ENCODE measurements around the gene POU6F2. TPM values are rescaled to one million over a fixed set of nuclear protein-coding genes. Genes with fewer than 3 reads are reported as not detected.

POU6F2 gene
- total RNA-seq, 1 experiment from 2014 or later, result not detected

DNA sequence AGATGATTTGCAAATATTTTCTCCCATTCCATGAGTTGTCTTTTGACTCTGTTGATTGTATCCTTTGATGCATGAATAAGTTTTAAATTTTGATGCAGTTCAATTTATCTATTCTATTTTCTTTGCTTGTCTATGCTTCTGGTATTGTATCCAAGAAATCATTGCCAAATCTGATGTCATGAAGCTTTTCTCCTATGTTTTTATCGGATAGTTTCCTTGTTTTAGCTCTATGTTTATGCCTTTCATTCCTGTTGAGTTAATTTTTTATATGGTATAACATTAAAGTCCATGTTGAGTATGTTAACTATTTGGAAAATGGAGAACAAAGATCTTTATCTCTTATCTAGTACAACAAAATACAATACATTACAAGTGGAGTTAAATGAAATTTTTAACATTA, 41.1 kb upstream of the POU6F2 start:
- BruUV-seq (replicated peaks), result no TSS peak
- CTCF ChIA-PET, result no interaction called here
- TF ChIP-seq, protein P1, sequence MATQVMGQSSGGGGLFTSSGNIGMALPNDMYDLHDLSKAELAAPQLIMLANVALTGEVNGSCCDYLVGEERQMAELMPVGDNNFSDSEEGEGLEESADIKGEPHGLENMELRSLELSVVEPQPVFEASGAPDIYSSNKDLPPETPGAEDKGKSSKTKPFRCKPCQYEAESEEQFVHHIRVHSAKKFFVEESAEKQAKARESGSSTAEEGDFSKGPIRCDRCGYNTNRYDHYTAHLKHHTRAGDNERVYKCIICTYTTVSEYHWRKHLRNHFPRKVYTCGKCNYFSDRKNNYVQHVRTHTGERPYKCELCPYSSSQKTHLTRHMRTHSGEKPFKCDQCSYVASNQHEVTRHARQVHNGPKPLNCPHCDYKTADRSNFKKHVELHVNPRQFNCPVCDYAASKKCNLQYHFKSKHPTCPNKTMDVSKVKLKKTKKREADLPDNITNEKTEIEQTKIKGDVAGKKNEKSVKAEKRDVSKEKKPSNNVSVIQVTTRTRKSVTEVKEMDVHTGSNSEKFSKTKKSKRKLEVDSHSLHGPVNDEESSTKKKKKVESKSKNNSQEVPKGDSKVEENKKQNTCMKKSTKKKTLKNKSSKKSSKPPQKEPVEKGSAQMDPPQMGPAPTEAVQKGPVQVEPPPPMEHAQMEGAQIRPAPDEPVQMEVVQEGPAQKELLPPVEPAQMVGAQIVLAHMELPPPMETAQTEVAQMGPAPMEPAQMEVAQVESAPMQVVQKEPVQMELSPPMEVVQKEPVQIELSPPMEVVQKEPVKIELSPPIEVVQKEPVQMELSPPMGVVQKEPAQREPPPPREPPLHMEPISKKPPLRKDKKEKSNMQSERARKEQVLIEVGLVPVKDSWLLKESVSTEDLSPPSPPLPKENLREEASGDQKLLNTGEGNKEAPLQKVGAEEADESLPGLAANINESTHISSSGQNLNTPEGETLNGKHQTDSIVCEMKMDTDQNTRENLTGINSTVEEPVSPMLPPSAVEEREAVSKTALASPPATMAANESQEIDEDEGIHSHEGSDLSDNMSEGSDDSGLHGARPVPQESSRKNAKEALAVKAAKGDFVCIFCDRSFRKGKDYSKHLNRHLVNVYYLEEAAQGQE (IDR thresholded peaks at IDR 0.05; ENCODE audit: insufficient read depth in 1 of 2, low read depth in 2 of 2, low read length in 1 of 2), result no peak
- ATAC-seq (no peak), DNase-seq (ENCODE audit: low read depth, low spot score) (no peak)
- H3K27ac ChIP-seq (ENCODE audit: low read length), result no peak overlapping the region
- intact Hi-C loops (cut with micrococcal nuclease; ENCODE audit: unreplicated experiment), result no loop called here
- in situ Hi-C loops (cut with HindIII; ENCODE audit: low pct_unique_long_range_greater_than_20kb, low sequenced_read_pairs), result no loop called here
- no peaks in the 10 kb centered on the region for H3K36me3 ChIP-seq (ENCODE audit: control insufficient read depth, insufficient read depth, low read length)
- no peaks in the 10 kb centered on the region for H3K4me1 ChIP-seq (ENCODE audit: control insufficient read depth, insufficient read depth, low read length)
- no peak overlapping the region for H3K4me3 ChIP-seq (ENCODE audit: low read depth in 2 of 2, low read length in 2 of 2)
- H3K9me3 ChIP-seq (ENCODE audit: control insufficient read depth, insufficient read depth, low read depth, low read length), result no peaks in the 10 kb centered on the region
- POLR2A ChIA-PET, result no interaction called here
- no peaks in the 10 kb centered on the region; the same call in 1 of the 2 replicates for H3K27me3 ChIP-seq (ENCODE audit: control insufficient read depth, insufficient read depth, low read length)

DNA sequence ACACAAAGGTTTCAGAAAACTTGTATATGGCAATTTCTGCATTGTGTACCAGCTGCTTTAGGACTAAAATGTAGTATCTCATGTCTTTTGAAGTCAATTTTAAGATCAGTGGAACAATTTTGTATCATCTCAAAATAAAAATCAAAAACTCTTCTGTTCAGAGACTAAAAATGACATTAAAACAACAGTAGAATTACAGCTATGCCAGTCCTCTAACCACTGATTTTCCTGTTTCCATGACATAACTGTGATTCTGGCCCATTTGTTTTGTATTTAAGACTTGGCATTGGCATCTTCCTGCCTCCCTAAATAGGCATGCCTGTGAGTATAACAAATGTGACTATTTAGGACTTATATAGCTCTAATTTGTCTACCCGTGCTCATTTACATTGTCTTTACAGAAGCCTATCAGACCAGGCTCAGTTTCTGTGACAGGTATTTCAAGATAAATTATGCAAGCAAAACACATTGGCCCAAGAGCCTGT, 39.7 kb upstream of the POU6F2 start:
- CTCF ChIA-PET, result no interaction called here
- in situ Hi-C loops (cut with HindIII; ENCODE audit: low pct_unique_long_range_greater_than_20kb, low sequenced_read_pairs), result no loop called here
- no peak for TF ChIP-seq TCF7L2 (IDR thresholded peaks at IDR 0.05; ENCODE audit: low read depth, low read length)
- TF ChIP-seq SIN3A (IDR thresholded peaks at IDR 0.05; ENCODE audit: borderline replicate concordance, insufficient read depth, low read depth, low read length), result no peak
- TF ChIP-seq POLR2AphosphoS5 (IDR thresholded peaks at IDR 0.05; ENCODE audit: low read depth, low read length), result no peak
- TF ChIP-seq, protein P2, sequence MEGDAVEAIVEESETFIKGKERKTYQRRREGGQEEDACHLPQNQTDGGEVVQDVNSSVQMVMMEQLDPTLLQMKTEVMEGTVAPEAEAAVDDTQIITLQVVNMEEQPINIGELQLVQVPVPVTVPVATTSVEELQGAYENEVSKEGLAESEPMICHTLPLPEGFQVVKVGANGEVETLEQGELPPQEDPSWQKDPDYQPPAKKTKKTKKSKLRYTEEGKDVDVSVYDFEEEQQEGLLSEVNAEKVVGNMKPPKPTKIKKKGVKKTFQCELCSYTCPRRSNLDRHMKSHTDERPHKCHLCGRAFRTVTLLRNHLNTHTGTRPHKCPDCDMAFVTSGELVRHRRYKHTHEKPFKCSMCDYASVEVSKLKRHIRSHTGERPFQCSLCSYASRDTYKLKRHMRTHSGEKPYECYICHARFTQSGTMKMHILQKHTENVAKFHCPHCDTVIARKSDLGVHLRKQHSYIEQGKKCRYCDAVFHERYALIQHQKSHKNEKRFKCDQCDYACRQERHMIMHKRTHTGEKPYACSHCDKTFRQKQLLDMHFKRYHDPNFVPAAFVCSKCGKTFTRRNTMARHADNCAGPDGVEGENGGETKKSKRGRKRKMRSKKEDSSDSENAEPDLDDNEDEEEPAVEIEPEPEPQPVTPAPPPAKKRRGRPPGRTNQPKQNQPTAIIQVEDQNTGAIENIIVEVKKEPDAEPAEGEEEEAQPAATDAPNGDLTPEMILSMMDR (IDR thresholded peaks at IDR 0.05), result no peak
- TF ChIP-seq, protein P1 (IDR thresholded peaks at IDR 0.05; ENCODE audit: insufficient read depth in 1 of 2, low read depth in 2 of 2, low read length in 1 of 2), result no peak

More for the DNA sequence above, 39.7 kb upstream of the POU6F2 start:
- POLR2A ChIA-PET, result no interaction called here
- H3K27ac ChIP-seq (ENCODE audit: low read length), result no peak overlapping the region
- no peaks in the 10 kb centered on the region for H3K4me1 ChIP-seq (ENCODE audit: control insufficient read depth, insufficient read depth, low read length)
- intact Hi-C loops (cut with micrococcal nuclease; ENCODE audit: unreplicated experiment), result no loop called here
- H3K4me3 ChIP-seq (ENCODE audit: low read depth in 2 of 2, low read length in 2 of 2), result no peak overlapping the region
- DNase-seq (ENCODE audit: low read depth, low spot score) (no peak), ATAC-seq (no peak)
- no TSS peak for BruUV-seq (replicated peaks)
- no peaks in the 10 kb centered on the region for H3K9me3 ChIP-seq (ENCODE audit: control insufficient read depth, insufficient read depth, low read depth, low read length)
- peaks cover 2% of the 10 kb centered on the region; the same call in 1 of the 2 replicates for H3K27me3 ChIP-seq (ENCODE audit: control insufficient read depth, insufficient read depth, low read length)
- no peaks in the 10 kb centered on the region for H3K36me3 ChIP-seq (ENCODE audit: control insufficient read depth, insufficient read depth, low read length)
